Measurements from ENCODE around the gene IDH1. TPM values are rescaled to one million over a fixed set of nuclear protein-coding genes. Genes with fewer than 3 reads are reported as not detected.

Gene IDH1
- total RNA-seq, 4 donors from 2014 or later, result 21.3 to 65.1 (median 31.7) TPM

GRCh38 chr2:208280234-208280633 is 25.4 kb upstream of the IDH1 start:
- H3K9me3 ChIP-seq, result no peaks in the 10 kb centered on the region
- H3K27me3 ChIP-seq, result no peaks in the 10 kb centered on the region
- WGBS, 2 donors (ENCODE audit: low coverage in 1 of 2), result 81 to 100% methylated on average over 2 of the region's 2 CpGs
- H3K36me3 ChIP-seq, result peaks cover 0 to 95% of the 10 kb centered on the region in 2 donors
- H3K4me3 ChIP-seq, result no peak overlapping the region
- TF ChIP-seq POLR2AphosphoS5 (IDR thresholded peaks at IDR 0.05) (no peak), POLR2A (IDR thresholded peaks at IDR 0.05) (no peak), EP300 (IDR thresholded peaks at IDR 0.05) (no peak), CTCF (IDR thresholded peaks at IDR 0.05) (no peak)
- no peak overlapping the region for H3K27ac ChIP-seq
- H3K4me1 ChIP-seq, result peaks cover 0 to 2% (median 0%) of the 10 kb centered on the region in 3 donors
- no peak for ATAC-seq

GRCh38 chr2:208279236-208279635 is 24.4 kb upstream of the IDH1 start:
- Histone ChIP-seq H3K36me3 (peaks cover 0 to 97% of the 10 kb centered on the region in 2 donors), H3K9me3 (no peaks in the 10 kb centered on the region), H3K4me3 (no peak overlapping the region), H3K4me1 (no peaks in the 10 kb centered on the region), H3K27me3 (no peaks in the 10 kb centered on the region), H3K27ac (no peak overlapping the region)
- ATAC-seq, result no peak
- TF ChIP-seq CTCF (IDR thresholded peaks at IDR 0.05) (no peak), POLR2AphosphoS5 (IDR thresholded peaks at IDR 0.05) (no peak), POLR2A (IDR thresholded peaks at IDR 0.05) (no peak), EP300 (IDR thresholded peaks at IDR 0.05) (no peak)
- 88 to 100% methylated on average over 2 of the region's 2 CpGs for WGBS, 2 donors (ENCODE audit: low coverage in 1 of 2)

- Histone ChIP-seq H3K27ac (no peak overlapping the region), H3K9me3 (no peaks in the 10 kb centered on the region), H3K4me1 (no peaks in the 10 kb centered on the region), H3K27me3 (no peaks in the 10 kb centered on the region), H3K36me3 (peaks cover 0 to 97% of the 10 kb centered on the region in 2 donors), H3K4me3 (no peak overlapping the region)
- WGBS, 2 donors (ENCODE audit: low coverage in 1 of 2), result 89 to 100% methylated on average over 1 to 2 of the region's 2 CpGs
- TF ChIP-seq EP300 (IDR thresholded peaks at IDR 0.05), result no peak
- no peak for TF ChIP-seq CTCF (IDR thresholded peaks at IDR 0.05)
- ATAC-seq, result no peak
Measured at GRCh38 chr2:208278549-208278948, 23.7 kb upstream of the IDH1 start.

GRCh38 chr2:208274748-208275147 is 19.9 kb upstream of the IDH1 start:
- no peaks in the 10 kb centered on the region for H3K27me3 ChIP-seq
- TF ChIP-seq EP300 (IDR thresholded peaks at IDR 0.05) (no peak), CTCF (IDR thresholded peaks at IDR 0.05) (no peak), POLR2A (IDR thresholded peaks at IDR 0.05) (no peak), POLR2AphosphoS5 (IDR thresholded peaks at IDR 0.05) (no peak)
- H3K4me1 ChIP-seq, result peaks cover 0 to under 1% (median 0%) of the 10 kb centered on the region in 3 donors
- H3K27ac ChIP-seq, result no peak overlapping the region
- H3K9me3 ChIP-seq, result no peaks in the 10 kb centered on the region
- peaks cover 0 to 81% of the 10 kb centered on the region in 2 donors for H3K36me3 ChIP-seq
- no peak overlapping the region for H3K4me3 ChIP-seq
- no peak for ATAC-seq

- 100% methylated on average over 2 of the region's 2 CpGs for WGBS, 2 donors (ENCODE audit: low coverage in 1 of 2)
- TF ChIP-seq POLR2AphosphoS5 (IDR thresholded peaks at IDR 0.05) (no peak), EP300 (IDR thresholded peaks at IDR 0.05) (no peak), CTCF (IDR thresholded peaks at IDR 0.05) (no peak), POLR2A (IDR thresholded peaks at IDR 0.05) (no peak)
- Histone ChIP-seq H3K27ac (no peak overlapping the region), H3K4me3 (no peak overlapping the region), H3K27me3 (no peaks in the 10 kb centered on the region), H3K9me3 (no peaks in the 10 kb centered on the region), H3K4me1 (peaks cover 0 to 42% (median 16%) of the 10 kb centered on the region in 3 donors), H3K36me3 (peaks cover 0 to 28% of the 10 kb centered on the region in 2 donors)
- ATAC-seq, result no peak
Measured at GRCh38 chr2:208269091-208269490, 14.2 kb upstream of the IDH1 start.

Data from gastroesophageal sphincter (tissue), 4 donors.